ENCODE measurements around the gene CDC42EP4.
"Not testable (repeated sequence)": the region's sequence is repeated elsewhere in the genome, so short reads cannot be mapped to it uniquely, and the experiment has no call there.

Gene CDC42EP4

GRCh38 chr17:73320601-73321264, 8.9 kb upstream of the CDC42EP4 start:
- DNase-seq (ENCODE audit: low read depth), result no peak

- DNase-seq (ENCODE audit: low read depth), result no peak
Measured at GRCh38 chr17:73319766-73320165, 8.0 kb upstream of the CDC42EP4 start.

- no peak for DNase-seq (ENCODE audit: low read depth)
Measured at GRCh38 chr17:73318836-73319235, 7.0 kb upstream of the CDC42EP4 start.

GRCh38 chr17:73318427-73318813, 6.6 kb upstream of the CDC42EP4 start:
- DNase-seq (ENCODE audit: low read depth), result no peak

GRCh38 chr17:73317513-73318426, 6.0 kb upstream of the CDC42EP4 start:
- DNase-seq (ENCODE audit: low read depth), result no peak

- no peak for DNase-seq (ENCODE audit: low read depth)
Measured at GRCh38 chr17:73316919-73317505, 5.2 kb upstream of the CDC42EP4 start.

GRCh38 chr17:73315471-73315870, 3.7 kb upstream of the CDC42EP4 start:
- no peak for DNase-seq (ENCODE audit: low read depth)

- no peak for DNase-seq (ENCODE audit: low read depth)
Measured at GRCh38 chr17:73313526-73314127, 1.8 kb upstream of the CDC42EP4 start.

GRCh38 chr17:73312887-73313286, 1.1 kb upstream of the CDC42EP4 start:
- not testable (repeated sequence) for DNase-seq (ENCODE audit: low read depth)

- no peak for DNase-seq (ENCODE audit: low read depth)
Measured at GRCh38 chr17:73311428-73311780, 397 bp downstream of the CDC42EP4 start.

GRCh38 chr17:73309727-73310596, 1.8 kb downstream of the CDC42EP4 start:
- DNase-seq (ENCODE audit: low read depth), result no peak

GRCh38 chr17:73308959-73309358, 2.8 kb downstream of the CDC42EP4 start:
- not testable (repeated sequence) for DNase-seq (ENCODE audit: low read depth)

GRCh38 chr17:73308017-73308823, 3.6 kb downstream of the CDC42EP4 start:
- DNase-seq (ENCODE audit: low read depth), result no peak

GRCh38 chr17:73307130-73307529, 4.7 kb downstream of the CDC42EP4 start:
- DNase-seq (ENCODE audit: low read depth), result no peak

GRCh38 chr17:73305845-73306836, 5.7 kb downstream of the CDC42EP4 start:
- DNase-seq (ENCODE audit: low read depth), result no peak

- no peak for DNase-seq (ENCODE audit: low read depth)
Measured at GRCh38 chr17:73304971-73305812, 6.6 kb downstream of the CDC42EP4 start.

- no peak for DNase-seq (ENCODE audit: low read depth)
Measured at GRCh38 chr17:73304438-73304837, 7.4 kb downstream of the CDC42EP4 start.

- DNase-seq (ENCODE audit: low read depth), result no peak
Measured at GRCh38 chr17:73302189-73302588, 9.6 kb downstream of the CDC42EP4 start.

GRCh38 chr17:73301369-73301768, 10.4 kb downstream of the CDC42EP4 start:
- DNase-seq (ENCODE audit: low read depth), result no peak
